H1 (cell line): ENCODE measurements around the gene PSMC3. TPM values are rescaled to one million over a fixed set of nuclear protein-coding genes. Genes with fewer than 3 reads are reported as not detected.
A peak's percentile ranks its signal among the peaks of the same experiment; 100 is the strongest.

Source experiments
- CTCF ChIA-PET: fragments of 300-600 bp; sonication (Branson Sonifier 250); formaldehyde crosslinking; loops from one replicate; lab custom pipeline; 2021; ENCODE audit not compliant: partially characterized antibody; lab: Charles Lee
- POLR2A ChIA-PET: fragments of 300-600 bp; sonication (Branson Sonifier 250); formaldehyde crosslinking; loops from one replicate; lab custom pipeline; 2021; ENCODE audit warnings: inconsistent platforms; ENCODE audit not compliant: partially characterized antibody; lab: Charles Lee
- DNase-seq, 2 experiments: peaks; one replicate each; pipeline versions ENCODE4 v3.0.0 to v3.0.0-alpha.2; 2010 to 2022; ENCODE audit warnings: low spot score in 2 of 2, low read depth in 1 of 2, mixed read lengths in 1 of 2
- FAIRE-seq: peaks from 2 replicates; lab custom pipeline; 2011; peaks lifted over from hg19 to GRCh38; lab: Jason Lieb, UNC
- H2AFZ ChIP-seq: 2 replicates; pipeline ENCODE4 v1.8.1; 2012; ENCODE audit warnings: low read length, inconsistent platforms
- H2AK5ac ChIP-seq: 2 replicates; pipeline ENCODE4 v1.6.1; 2013; ENCODE audit warnings: low read depth, low read length
- H2BK120ac ChIP-seq: replicated peaks from 2 replicates; pipeline ENCODE3; 2013; ENCODE audit warnings: low read depth, low read length, inconsistent platforms
- H2BK12ac ChIP-seq: 2 replicates; pipeline ENCODE4 v1.6.1; 2013; ENCODE audit warnings: low read depth, low read length
- H2BK15ac ChIP-seq: 2 replicates; pipeline ENCODE4 v1.6.1; 2013; ENCODE audit warnings: low read length
- H2BK20ac ChIP-seq: 2 replicates; pipeline ENCODE4 v1.6.1; 2013; ENCODE audit warnings: low read length
- H2BK5ac ChIP-seq: 2 replicates; pipeline ENCODE4 v1.6.1; 2013; ENCODE audit warnings: low read depth, low read length
- H3K14ac ChIP-seq: 2 replicates; pipeline ENCODE4 v1.6.1; 2013; ENCODE audit warnings: inconsistent platforms; ENCODE audit not compliant: insufficient read length
- H3K18ac ChIP-seq: 2 replicates; pipeline ENCODE4 v1.6.1; 2013; ENCODE audit warnings: low read length; ENCODE audit errors: extremely low read depth
- H3K23ac ChIP-seq: 2 replicates; pipeline ENCODE4 v1.6.1; 2013; ENCODE audit warnings: inconsistent platforms; ENCODE audit not compliant: insufficient read length
- H3K23me2 ChIP-seq: 2 replicates; pipeline ENCODE4 v1.6.1; 2013; ENCODE audit warnings: low read depth, low read length
- H3K27ac ChIP-seq: 2 replicates; pipeline ENCODE4 v1.6.1; 2011; ENCODE audit warnings: low read depth, low read length, inconsistent platforms
- H3K27me3 ChIP-seq, 4 experiments: replicated peaks in 1 of 4; 1 replicate in 1 of 4; 2 replicates in 3 of 4; pipeline versions ENCODE4 v1.6.1 to v1.8.1; 2011 to 2013; ENCODE audit warnings: low read length in 3 of 4, mild to moderate bottlenecking in 3 of 4, inconsistent platforms in 2 of 4, mixed read lengths in 2 of 4, moderate library complexity in 1 of 4; ENCODE audit not compliant: control insufficient read depth in 3 of 4, insufficient read depth in 3 of 4; ENCODE audit errors: extremely low read depth in 1 of 4
- H3K36me3 ChIP-seq, 4 experiments: 2 replicates each; pipeline versions ENCODE4 v1.6.1 to v1.8.1; 2011 to 2013; ENCODE audit warnings: mild to moderate bottlenecking in 4 of 4, low read length in 3 of 4, moderate library complexity in 2 of 4, control low read depth in 1 of 4, inconsistent platforms in 1 of 4; ENCODE audit not compliant: insufficient read depth in 4 of 4, control insufficient read depth in 2 of 4
- H3K4ac ChIP-seq: replicated peaks from 2 replicates; pipeline ENCODE3; 2013; ENCODE audit warnings: low read length, low read depth, mixed read lengths, inconsistent platforms; ENCODE audit not compliant: insufficient read length
- H3K4me1 ChIP-seq, 4 experiments: replicated peaks in 1 of 4; 1 replicate in 1 of 4; 2 replicates in 3 of 4; pipeline versions ENCODE4 v1.6.1 to v1.8.1; 2011 to 2013; ENCODE audit warnings: low read length in 3 of 4, inconsistent platforms in 2 of 4, mixed read lengths in 1 of 4; ENCODE audit not compliant: insufficient read depth in 4 of 4, control insufficient read depth in 3 of 4
- H3K4me2 ChIP-seq, 2 experiments: 2 replicates each; pipeline versions ENCODE4 v1.6.1 to v1.8.1; 2011 to 2013; ENCODE audit warnings: low read depth in 2 of 2, low read length in 2 of 2, control low read depth in 1 of 2, inconsistent platforms in 1 of 2, mild to moderate bottlenecking in 1 of 2; ENCODE audit not compliant: insufficient read depth in 1 of 2
- H3K4me3 ChIP-seq, 4 experiments: fragments of 200-600, 300-600 bp in 1 of 4; sonication (generic), shearing (Covaris generic), sonication (Bioruptor Twin) in 1 of 4; 2 replicates each; pipeline versions ENCODE4 v1.5.1 to v1.8.1; 2011 to 2016; ENCODE audit warnings: low read length in 4 of 4, low read depth in 3 of 4, control low read depth in 2 of 4, inconsistent platforms in 2 of 4, mild to moderate bottlenecking in 2 of 4, mixed read lengths in 1 of 4, moderate library complexity in 1 of 4; ENCODE audit not compliant: insufficient read depth in 2 of 4; ENCODE audit errors: extremely low read depth in 1 of 4
- H3K56ac ChIP-seq: replicated peaks from 2 replicates; pipeline ENCODE3; 2013; ENCODE audit warnings: low read depth, mild to moderate bottlenecking, mixed read lengths, low read length, inconsistent platforms; ENCODE audit not compliant: insufficient read length
- H3K79me1 ChIP-seq: 2 replicates; pipeline ENCODE4 v1.6.1; 2013; ENCODE audit warnings: low read depth, low read length, control low read depth
- H3K79me2 ChIP-seq, 2 experiments: 2 replicates each; pipeline versions ENCODE4 v1.6.1 to v1.8.1; 2012 to 2013; ENCODE audit warnings: low read length in 2 of 2, mild to moderate bottlenecking in 2 of 2, inconsistent platforms in 1 of 2; ENCODE audit not compliant: insufficient read depth in 2 of 2, control insufficient read depth in 1 of 2
- H3K9ac ChIP-seq, 4 experiments: replicated peaks in 1 of 4; 1 replicate in 1 of 4; 2 replicates in 3 of 4; pipeline versions ENCODE4 v1.6.1 to v1.8.1; 2011 to 2013; ENCODE audit warnings: low read depth in 3 of 4, low read length in 3 of 4, control low read depth in 2 of 4, mild to moderate bottlenecking in 2 of 4, moderate library complexity in 2 of 4, inconsistent platforms in 1 of 4; ENCODE audit errors: extremely low read depth in 1 of 4
- H3K9me3 ChIP-seq, 2 experiments: 2 replicates each; pipeline versions ENCODE4 v1.6.1 to v1.8.1; 2012 to 2013; ENCODE audit warnings: mild to moderate bottlenecking in 2 of 2, moderate library complexity in 2 of 2, control low read depth in 1 of 2, inconsistent platforms in 1 of 2, low read depth in 1 of 2, low read length in 1 of 2, mixed read lengths in 1 of 2; ENCODE audit not compliant: insufficient read depth in 2 of 2
- H4K20me1 ChIP-seq, 2 experiments: replicated peaks in 1 of 2; 2 replicates each; pipeline versions ENCODE3 to v1.8.1; 2011 to 2013; ENCODE audit warnings: inconsistent platforms in 2 of 2, low read length in 2 of 2, mild to moderate bottlenecking in 1 of 2; ENCODE audit not compliant: insufficient read depth in 2 of 2, control insufficient read depth in 1 of 2
- H4K5ac ChIP-seq: 2 replicates; pipeline ENCODE4 v1.6.1; 2013; ENCODE audit warnings: low read length, low read depth, mixed read lengths, inconsistent platforms; ENCODE audit not compliant: insufficient read length
- H4K8ac ChIP-seq: 2 replicates; pipeline ENCODE4 v1.8.0; 2013; ENCODE audit warnings: mild to moderate bottlenecking, moderate library complexity, low read length, inconsistent platforms; ENCODE audit not compliant: insufficient read depth; ENCODE audit errors: extremely low read depth
- H4K91ac ChIP-seq: replicated peaks from 2 replicates; pipeline ENCODE3; 2013; ENCODE audit warnings: low read length, mixed read lengths, inconsistent platforms; ENCODE audit not compliant: insufficient read length
- CTCF ChIP-seq, 3 experiments: IDR thresholded peaks; 1 replicate in 2 of 3; 2 replicates in 1 of 3; pipeline versions ENCODE4 v1.5.1 to v1.6.1; 2011; ENCODE audit warnings: low read length in 3 of 3, mild to moderate bottlenecking in 3 of 3, inconsistent platforms in 2 of 3, low read depth in 1 of 3, moderate library complexity in 1 of 3; ENCODE audit not compliant: insufficient read depth in 1 of 3; ENCODE audit errors: control extremely low read depth in 1 of 3
- JUND ChIP-seq: IDR thresholded peaks from 2 replicates; pipeline ENCODE4 v1.6.1; 2011; ENCODE audit warnings: mild to moderate bottlenecking, improper control_type of control experiment, low read length
- YY1 ChIP-seq: IDR thresholded peaks from 2 replicates; pipeline ENCODE4 v1.6.1; 2011; ENCODE audit warnings: low read depth, mild to moderate bottlenecking, low read length
- WGBS, 2 experiments: shearing (Covaris generic) in 1 of 2; methylation state at CpG; one replicate each; pipeline versions ENCODE4 v1.1.6 to v1.1.7; 2013 to 2015; ENCODE audit warnings: low lambda C conversion rate in 2 of 2, mixed read lengths in 2 of 2, inconsistent platforms in 1 of 2, low coverage in 1 of 2, missing lambda C conversion rate in 1 of 2; ENCODE audit not compliant: insufficient replicate concordance in 2 of 2, insufficient coverage in 1 of 2, insufficient read length in 1 of 2; ENCODE audit errors: extremely low coverage in 1 of 2, missing lambda C conversion rate in 1 of 2; 5-methylcytosine and 5-hydroxymethylcytosine counted together
- polyA plus RNA-seq, 7 experiments: library from polyadenylated mRNA; depleted of rRNA in 3 of 7; stranded (reverse) in 5 of 7; unstranded in 2 of 7; fragments of >200 nt in 5 of 7; fragments of 200-250 nt in 2 of 7; gene quantifications; 1 replicate in 5 of 7; 2 replicates in 1 of 7; 4 replicates in 1 of 7; pipeline versions ENCODE4 v1.2.1 to v1.2.3, GENCODE V29; 2011 to 2013; ENCODE audit warnings: missing spikeins in 2 of 7, mixed read lengths in 2 of 7
- total RNA-seq: library from RNA; stranded (reverse); fragmentation: NEBNext Ultra II Directional; extraction: Animal tissue kit (Norgen Biotek cat#: 25700); gene quantifications from 2 replicates; pipeline ENCODE4 v1.2.1, GENCODE V29; 2021

The PSMC3 gene
- total and polyA plus RNA-seq, 2 of the 8 experiments (the other 6 are each of a cell fraction or from before 2014, with no cell fraction given): 105 to 160 TPM

- H3K23ac ChIP-seq: no peak overlapping the region
- FAIRE-seq (no peak), DNase-seq (no peak)
- WGBS, 2 experiments: 81% methylated on average over 5 of the region's 5 CpGs; no CpG with 5 or more reads in 1 of the 2 experiments
- H4K20me1 ChIP-seq: peaks cover 0 to 15% of the 10 kb centered on the region in 2 experiments
- TF ChIP-seq CTCF (IDR thresholded peaks at IDR 0.05; ENCODE audit: control extremely low read depth in 1 of 3, insufficient read depth in 1 of 3, low read depth in 1 of 3, low read length in 3 of 3) (no peak), YY1 (peak; percentile 86), JUND (peak; percentile 61; the same call in 1 of the 2 replicates)
- H3K27ac ChIP-seq: peak overlapping the region; percentile 65; the same call in 1 of the 2 replicates
- H4K91ac ChIP-seq: no peak overlapping the region
- no peak overlapping the region for H3K4ac ChIP-seq
- H3K56ac ChIP-seq: no peak overlapping the region
- no peak overlapping the region for H2BK12ac ChIP-seq
- no peak overlapping the region for H4K8ac ChIP-seq
- H2BK120ac ChIP-seq: no peak overlapping the region
- H3K4me2 ChIP-seq: no peak overlapping the region
- H3K4me1 ChIP-seq: peaks cover 11 to 25% (median 15%) of the 10 kb centered on the region in 4 experiments
- no peaks in the 10 kb centered on the region for H3K9me3 ChIP-seq
- H3K9ac ChIP-seq: no peak overlapping the region
- peaks cover 0 to 25% (median 1%) of the 10 kb centered on the region in 4 experiments; a peak in 3 of 8 replicates for H3K36me3 ChIP-seq
- peaks cover 0 to 13% of the 10 kb centered on the region in 2 experiments; a peak in 2 of 4 replicates for H3K79me2 ChIP-seq
- no peak overlapping the region for H3K14ac ChIP-seq
- H2BK5ac ChIP-seq: no peak overlapping the region
- no peak overlapping the region for H2AFZ ChIP-seq
- no peak overlapping the region for H2BK20ac ChIP-seq
- no peak overlapping the region for H3K18ac ChIP-seq
- POLR2A ChIA-PET: interaction anchor here (0.8 to 1.6 kb wide), 3 partner anchors 9 to 24 kb away, joined by 3 to 4 read pairs (median 4); no protein-coding TSS in a partner anchor
- H2AK5ac ChIP-seq: no peak overlapping the region
- no peaks in the 10 kb centered on the region for H3K27me3 ChIP-seq
- H3K79me1 ChIP-seq: peaks cover 10% of the 10 kb centered on the region
- H2BK15ac ChIP-seq: no peak overlapping the region
- CTCF ChIA-PET: interaction anchor here (0.9 to 1.8 kb wide), 6 partner anchors 7 to 57 kb away, joined by 3 to 5 read pairs (median 3); no protein-coding TSS in a partner anchor
- H3K4me3 ChIP-seq: no peak overlapping the region
- H4K5ac ChIP-seq: no peak overlapping the region
- H3K23me2 ChIP-seq: no peaks in the 10 kb centered on the region
Measured at GRCh38 chr11:47464483-47464882, 38.2 kb upstream of the PSMC3 start.
